ENCODE results near the gene HOXA11.

The HOXA11 gene

DNA sequence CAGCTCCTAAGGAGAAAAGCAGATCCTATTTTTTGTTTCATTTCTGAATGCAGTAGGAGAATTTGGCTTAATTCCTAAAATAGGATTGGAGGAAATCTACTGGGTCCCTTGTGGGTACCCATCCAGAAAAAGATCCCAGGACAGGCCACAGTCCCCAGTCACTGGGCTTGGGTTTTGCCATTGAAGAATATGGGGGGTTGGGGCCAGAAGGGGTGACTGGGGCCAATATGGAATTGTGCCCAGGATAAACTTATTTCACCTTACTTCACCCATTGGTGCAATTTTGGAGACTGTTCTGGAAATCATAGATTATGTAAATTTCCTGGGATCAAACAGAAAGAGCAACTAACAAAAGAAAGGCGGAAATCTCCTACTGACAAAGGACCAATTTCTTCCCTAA, 46.6 kb downstream of the HOXA11 start (continued):
- TF ChIP-seq PPARA (CRISPR knock-in tag; IDR thresholded peaks at IDR 0.05; ENCODE audit: borderline replicate concordance) (no peak), ZNF8 (CRISPR knock-in tag; IDR thresholded peaks at IDR 0.05) (no peak), BACH2 (CRISPR knock-in tag; IDR thresholded peaks at IDR 0.05; ENCODE audit: borderline replicate concordance) (no peak), RARB (CRISPR knock-in tag; IDR thresholded peaks at IDR 0.05) (no peak), ZFP3 (CRISPR knock-in tag; IDR thresholded peaks at IDR 0.05) (no peak), SNAI2 (CRISPR knock-in tag; IDR thresholded peaks at IDR 0.05) (no peak), OSR1 (CRISPR knock-in tag; IDR thresholded peaks at IDR 0.05) (no peak), ZNF565 (CRISPR knock-in tag; conservative IDR thresholded peaks at IDR 0.05; ENCODE audit: low read depth) (no peak), TCF4 (CRISPR knock-in tag; IDR thresholded peaks at IDR 0.05; ENCODE audit: borderline replicate concordance) (no peak), CSDC2 (CRISPR knock-in tag; IDR thresholded peaks at IDR 0.05) (no peak), ESRRG (CRISPR knock-in tag; IDR thresholded peaks at IDR 0.05) (no peak)
- TF ChIP-seq, protein P1, sequence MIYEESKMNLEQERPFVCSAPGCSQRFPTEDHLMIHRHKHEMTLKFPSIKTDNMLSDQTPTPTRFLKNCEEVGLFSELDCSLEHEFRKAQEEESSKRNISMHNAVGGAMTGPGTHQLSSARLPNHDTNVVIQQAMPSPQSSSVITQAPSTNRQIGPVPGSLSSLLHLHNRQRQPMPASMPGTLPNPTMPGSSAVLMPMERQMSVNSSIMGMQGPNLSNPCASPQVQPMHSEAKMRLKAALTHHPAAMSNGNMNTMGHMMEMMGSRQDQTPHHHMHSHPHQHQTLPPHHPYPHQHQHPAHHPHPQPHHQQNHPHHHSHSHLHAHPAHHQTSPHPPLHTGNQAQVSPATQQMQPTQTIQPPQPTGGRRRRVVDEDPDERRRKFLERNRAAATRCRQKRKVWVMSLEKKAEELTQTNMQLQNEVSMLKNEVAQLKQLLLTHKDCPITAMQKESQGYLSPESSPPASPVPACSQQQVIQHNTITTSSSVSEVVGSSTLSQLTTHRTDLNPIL (CRISPR knock-in tag; IDR thresholded peaks at IDR 0.05; ENCODE audit: low read depth): no peak

GRCh38 chr7:27137640-27138315, 47.3 kb downstream of the HOXA11 start:
- no peak for ATAC-seq
- TF ChIP-seq ZNF70 (CRISPR knock-in tag; IDR thresholded peaks at IDR 0.05) (no peak), OSR1 (CRISPR knock-in tag; IDR thresholded peaks at IDR 0.05) (no peak), BACH2 (CRISPR knock-in tag; IDR thresholded peaks at IDR 0.05; ENCODE audit: borderline replicate concordance) (no peak), GLIS3 (CRISPR knock-in tag; IDR thresholded peaks at IDR 0.05) (no peak), TOX (CRISPR knock-in tag; IDR thresholded peaks at IDR 0.05; ENCODE audit: borderline replicate concordance) (no peak), ZC3H10 (CRISPR knock-in tag; IDR thresholded peaks at IDR 0.05) (no peak), CSRNP3 (CRISPR knock-in tag; IDR thresholded peaks at IDR 0.05) (no peak), CSDC2 (CRISPR knock-in tag; IDR thresholded peaks at IDR 0.05) (no peak), SNAI2 (CRISPR knock-in tag; IDR thresholded peaks at IDR 0.05) (no peak), ISL1 (CRISPR knock-in tag; IDR thresholded peaks at IDR 0.05) (no peak), TCF4 (CRISPR knock-in tag; IDR thresholded peaks at IDR 0.05; ENCODE audit: borderline replicate concordance) (no peak), ZFP30 (CRISPR knock-in tag; IDR thresholded peaks at IDR 0.05) (no peak)
- TF ChIP-seq, protein P2, sequence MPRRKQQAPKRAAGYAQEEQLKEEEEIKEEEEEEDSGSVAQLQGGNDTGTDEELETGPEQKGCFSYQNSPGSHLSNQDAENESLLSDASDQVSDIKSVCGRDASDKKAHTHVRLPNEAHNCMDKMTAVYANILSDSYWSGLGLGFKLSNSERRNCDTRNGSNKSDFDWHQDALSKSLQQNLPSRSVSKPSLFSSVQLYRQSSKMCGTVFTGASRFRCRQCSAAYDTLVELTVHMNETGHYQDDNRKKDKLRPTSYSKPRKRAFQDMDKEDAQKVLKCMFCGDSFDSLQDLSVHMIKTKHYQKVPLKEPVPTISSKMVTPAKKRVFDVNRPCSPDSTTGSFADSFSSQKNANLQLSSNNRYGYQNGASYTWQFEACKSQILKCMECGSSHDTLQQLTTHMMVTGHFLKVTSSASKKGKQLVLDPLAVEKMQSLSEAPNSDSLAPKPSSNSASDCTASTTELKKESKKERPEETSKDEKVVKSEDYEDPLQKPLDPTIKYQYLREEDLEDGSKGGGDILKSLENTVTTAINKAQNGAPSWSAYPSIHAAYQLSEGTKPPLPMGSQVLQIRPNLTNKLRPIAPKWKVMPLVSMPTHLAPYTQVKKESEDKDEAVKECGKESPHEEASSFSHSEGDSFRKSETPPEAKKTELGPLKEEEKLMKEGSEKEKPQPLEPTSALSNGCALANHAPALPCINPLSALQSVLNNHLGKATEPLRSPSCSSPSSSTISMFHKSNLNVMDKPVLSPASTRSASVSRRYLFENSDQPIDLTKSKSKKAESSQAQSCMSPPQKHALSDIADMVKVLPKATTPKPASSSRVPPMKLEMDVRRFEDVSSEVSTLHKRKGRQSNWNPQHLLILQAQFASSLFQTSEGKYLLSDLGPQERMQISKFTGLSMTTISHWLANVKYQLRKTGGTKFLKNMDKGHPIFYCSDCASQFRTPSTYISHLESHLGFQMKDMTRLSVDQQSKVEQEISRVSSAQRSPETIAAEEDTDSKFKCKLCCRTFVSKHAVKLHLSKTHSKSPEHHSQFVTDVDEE (CRISPR knock-in tag; IDR thresholded peaks at IDR 0.05): no peak
- TF ChIP-seq, protein P1 (CRISPR knock-in tag; IDR thresholded peaks at IDR 0.05; ENCODE audit: low read depth): no peak

DNA sequence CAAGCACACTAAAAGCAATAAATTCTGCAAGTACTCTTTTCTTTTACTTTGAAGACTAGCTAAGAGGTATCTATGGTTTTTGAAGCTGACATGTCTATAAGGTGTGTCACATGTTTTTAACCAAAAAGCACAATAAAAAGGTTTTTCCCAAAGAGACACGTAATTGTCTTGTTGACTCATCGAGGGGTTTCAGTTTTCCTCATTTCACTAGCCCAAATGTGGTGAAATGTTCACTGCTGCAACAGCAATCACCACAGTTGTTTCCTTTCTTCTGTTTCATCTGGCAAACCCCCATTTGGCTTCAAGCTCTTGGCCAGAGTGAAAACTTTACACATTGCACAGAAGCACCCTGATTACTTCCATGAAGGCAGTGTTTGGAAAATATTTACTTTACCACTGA, 50.6 kb downstream of the HOXA11 start:
- ATAC-seq: no peak
- TF ChIP-seq ISL1 (CRISPR knock-in tag; IDR thresholded peaks at IDR 0.05): no peak
- no peak for TF ChIP-seq GLIS3 (CRISPR knock-in tag; IDR thresholded peaks at IDR 0.05)
- TF ChIP-seq, protein P3, sequence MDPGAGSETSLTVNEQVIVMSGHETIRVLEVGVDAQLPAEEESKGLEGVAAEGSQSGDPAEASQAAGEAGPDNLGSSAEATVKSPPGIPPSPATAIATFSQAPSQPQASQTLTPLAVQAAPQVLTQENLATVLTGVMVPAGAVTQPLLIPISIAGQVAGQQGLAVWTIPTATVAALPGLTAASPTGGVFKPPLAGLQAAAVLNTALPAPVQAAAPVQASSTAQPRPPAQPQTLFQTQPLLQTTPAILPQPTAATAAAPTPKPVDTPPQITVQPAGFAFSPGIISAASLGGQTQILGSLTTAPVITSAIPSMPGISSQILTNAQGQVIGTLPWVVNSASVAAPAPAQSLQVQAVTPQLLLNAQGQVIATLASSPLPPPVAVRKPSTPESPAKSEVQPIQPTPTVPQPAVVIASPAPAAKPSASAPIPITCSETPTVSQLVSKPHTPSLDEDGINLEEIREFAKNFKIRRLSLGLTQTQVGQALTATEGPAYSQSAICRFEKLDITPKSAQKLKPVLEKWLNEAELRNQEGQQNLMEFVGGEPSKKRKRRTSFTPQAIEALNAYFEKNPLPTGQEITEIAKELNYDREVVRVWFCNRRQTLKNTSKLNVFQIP (CRISPR knock-in tag; IDR thresholded peaks at IDR 0.05; ENCODE audit: borderline replicate concordance, low read depth): no peak

Measured in SK-N-SH treated with all-trans-retinoic acid at 6 μM for 48 hours (cell line).